ENCODE results near the gene MED12L. TPM values are rescaled to one million over a fixed set of nuclear protein-coding genes. Genes with fewer than 3 reads are reported as not detected.

The MED12L gene
- polyA plus RNA-seq, 12 donors = 5.6 to 13.4 (median 8.3) TPM; not detected in 1

DNA sequence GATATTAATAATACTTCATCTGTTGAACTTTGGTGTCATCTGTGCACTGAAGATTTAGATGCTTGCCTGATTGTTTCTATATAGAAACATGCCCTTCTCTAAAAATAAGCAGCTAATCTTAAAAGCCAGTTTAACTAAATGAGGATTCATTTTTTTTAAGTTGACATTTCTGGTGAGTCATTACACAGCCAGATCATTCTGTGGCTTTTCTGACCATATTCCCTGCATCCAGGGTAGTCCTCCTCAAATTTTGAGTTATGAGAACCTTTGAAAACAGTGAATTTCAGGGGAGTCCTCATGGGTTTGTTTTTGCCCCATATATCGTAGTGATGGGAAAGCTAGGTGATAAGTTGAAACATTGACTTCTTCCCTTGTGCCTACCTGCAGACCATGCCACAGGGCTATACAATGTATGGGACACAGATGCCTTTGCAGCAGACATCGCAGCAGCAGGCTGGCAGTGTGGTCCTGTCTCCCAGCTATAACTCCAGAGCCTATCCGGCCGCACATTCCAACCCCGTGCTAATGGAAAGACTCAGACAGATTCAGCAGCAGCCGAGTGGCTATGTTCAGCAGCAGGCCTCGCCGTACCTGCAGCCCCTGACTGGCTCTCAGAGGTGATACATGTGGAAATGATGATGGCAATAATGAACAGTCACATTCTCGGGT, 325.6 kb downstream of the MED12L start:
- DNase-seq = no peak

DNA sequence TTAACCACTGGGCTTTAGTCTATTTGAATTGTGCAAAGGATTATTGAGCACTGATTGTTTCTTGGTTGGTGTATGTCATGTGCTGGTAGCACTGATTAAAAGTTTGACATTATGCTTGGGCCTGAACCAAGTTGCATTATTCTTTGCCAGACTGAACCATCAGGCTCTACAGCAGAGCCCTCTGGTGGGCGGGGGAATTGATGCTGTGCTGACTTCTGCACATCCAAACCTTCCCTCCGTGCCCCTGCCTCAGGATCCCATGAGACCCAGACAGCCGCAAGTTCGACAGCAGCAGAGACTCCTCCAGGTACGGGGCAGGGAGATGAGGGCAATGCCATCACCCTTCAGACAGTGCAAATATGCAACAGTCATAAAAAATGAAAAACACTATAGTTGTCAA, 327.5 kb downstream of the MED12L start:
- no peak for DNase-seq

DNA sequence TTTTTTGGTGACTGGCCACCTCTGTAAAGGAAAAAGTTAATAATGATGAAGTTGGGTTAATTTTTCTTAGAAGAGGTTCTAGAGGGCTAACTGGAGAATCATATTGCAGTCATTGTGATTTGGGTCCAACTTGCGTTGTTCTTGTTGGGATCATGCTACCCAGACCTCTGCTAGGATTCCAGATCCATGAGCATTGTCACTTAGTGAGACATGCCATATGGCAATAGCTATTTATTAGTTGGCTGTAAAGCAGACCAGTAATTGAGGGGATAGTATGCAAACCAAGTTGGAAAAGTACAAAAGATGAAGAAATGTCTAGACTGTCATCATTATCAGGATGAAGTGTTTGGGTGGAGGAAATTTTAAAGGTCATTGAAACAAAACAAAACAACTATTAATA, 329.8 kb downstream of the MED12L start:
- DNase-seq = no peak

GRCh38 chr3:151419806-151420205, 334.3 kb downstream of the MED12L start:
- no peak for DNase-seq

GRCh38 chr3:151421938-151422337, 336.5 kb downstream of the MED12L start:
- DNase-seq = no peak

DNA sequence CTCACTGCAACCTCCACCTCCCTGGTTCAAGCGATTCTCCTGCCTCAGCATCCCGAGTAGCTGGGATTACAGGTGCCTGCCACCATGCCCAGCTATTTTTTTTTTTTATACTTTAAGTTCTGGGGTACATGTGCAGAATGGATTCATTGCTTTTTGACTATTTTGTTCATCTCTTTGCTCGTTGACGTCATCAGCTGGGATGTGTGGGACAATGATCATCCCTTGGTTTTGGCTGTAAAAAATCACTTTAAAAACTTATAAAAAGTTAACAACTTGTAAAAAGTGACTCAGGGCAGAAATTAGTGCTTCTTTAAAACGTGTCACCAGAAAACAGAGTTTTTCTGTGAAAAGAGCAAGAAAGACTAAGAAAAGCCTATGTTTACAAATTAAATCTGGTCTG, 337.6 kb downstream of the MED12L start:
- no peak for DNase-seq

- no peak for DNase-seq
Observed at GRCh38 chr3:151425627-151426340, 340.3 kb downstream of the MED12L start.

- no peak for DNase-seq
Observed at GRCh38 chr3:151426341-151426657, 340.8 kb downstream of the MED12L start.

DNA sequence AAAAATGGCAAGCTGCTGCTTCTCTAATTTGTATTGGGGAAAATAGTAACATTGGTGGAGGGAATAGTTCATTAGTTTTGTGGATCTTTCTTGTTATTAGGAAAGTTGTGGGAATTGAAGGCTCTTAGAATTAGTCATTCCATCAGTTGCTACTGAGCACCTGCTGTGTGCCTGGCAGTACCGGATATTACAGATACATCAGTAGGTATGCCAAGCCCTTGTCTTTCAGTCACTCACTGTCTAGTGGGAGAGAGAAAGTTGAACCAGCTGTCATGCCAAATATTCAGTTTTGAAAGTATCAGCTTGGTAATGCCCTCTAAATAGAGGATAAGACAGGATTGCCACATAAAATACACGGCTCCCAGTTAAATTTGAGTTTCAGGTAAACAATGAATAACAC, 342.9 kb downstream of the MED12L start:
- no peak for DNase-seq

- DNase-seq = no peak
Observed at GRCh38 chr3:151430821-151431484, 345.5 kb downstream of the MED12L start.

- no peak for DNase-seq
Observed at GRCh38 chr3:151431940-151432339, 346.5 kb downstream of the MED12L start.

DNA sequence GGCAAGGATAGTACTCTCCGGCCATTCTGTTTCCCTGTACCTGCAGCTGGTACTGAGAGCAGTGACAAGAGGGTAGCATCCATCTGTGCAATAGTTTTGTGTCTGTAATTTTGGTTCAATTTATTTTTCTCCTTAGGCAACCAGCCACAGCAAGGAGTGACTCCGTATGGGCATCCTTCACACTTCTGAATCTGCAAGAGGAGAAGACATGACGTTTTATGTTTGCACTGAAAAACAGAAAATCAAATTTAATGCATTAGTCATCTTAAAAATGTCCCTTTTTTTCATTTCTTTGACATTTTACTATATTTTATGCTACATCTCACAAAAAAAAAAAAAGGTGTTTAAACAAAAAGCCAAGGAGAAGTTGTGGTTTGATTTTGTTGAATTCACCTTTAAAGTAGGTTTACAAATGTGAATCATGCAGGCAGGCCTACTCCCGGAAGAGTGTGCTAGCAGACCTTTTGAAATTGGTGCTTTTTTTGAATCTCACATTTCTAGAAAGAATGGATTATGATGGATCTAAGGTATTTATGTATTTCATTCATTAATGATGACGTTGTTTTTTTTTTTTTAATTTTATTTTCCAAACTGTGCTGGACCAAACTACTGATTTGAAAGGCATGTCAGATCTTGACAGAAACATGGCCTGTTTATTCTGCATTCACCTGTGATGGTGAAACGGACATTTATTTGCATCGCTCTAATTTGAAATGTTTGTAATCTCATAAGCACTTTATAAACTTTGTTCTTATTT, 347.3 kb downstream of the MED12L start:
- no peak for DNase-seq

- DNase-seq = no peak
Observed at GRCh38 chr3:151434151-151434890, 348.9 kb downstream of the MED12L start.

DNA sequence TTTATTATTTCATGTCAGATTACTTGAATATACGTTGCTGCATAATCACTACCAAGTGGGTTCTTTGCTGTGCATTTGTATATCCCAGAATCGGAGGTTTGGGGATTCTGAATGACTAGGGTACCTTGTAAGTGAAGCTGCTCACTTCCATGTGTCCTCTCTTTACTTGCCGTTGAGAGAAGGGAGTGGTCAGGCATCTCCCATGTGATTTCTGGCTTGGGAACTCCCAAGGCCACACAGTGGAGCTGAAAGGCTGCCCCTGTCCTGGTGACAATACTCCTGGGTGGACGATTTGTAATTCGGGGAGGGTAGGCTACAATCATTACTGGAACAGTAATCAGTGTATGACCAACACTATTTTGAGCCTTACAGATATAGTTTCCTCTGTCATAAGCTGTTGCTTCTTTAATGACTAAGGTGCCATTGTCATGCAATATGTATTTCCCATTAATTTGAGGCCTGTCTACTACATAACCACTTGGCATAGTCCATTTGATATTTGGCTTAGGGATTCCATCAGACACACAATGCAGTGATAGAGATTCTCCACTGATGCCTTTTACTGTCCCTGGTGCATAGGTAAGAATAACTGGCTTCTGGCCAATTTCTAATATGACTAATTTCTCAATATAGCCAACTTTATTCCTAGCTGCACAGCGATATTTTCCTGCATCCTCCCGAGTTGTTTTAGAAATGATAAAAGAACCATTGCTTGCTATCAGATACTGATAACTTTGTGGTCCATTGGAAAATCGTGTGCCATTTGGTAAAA, 351.4 kb downstream of the MED12L start:
- DNase-seq = no peak

DNA sequence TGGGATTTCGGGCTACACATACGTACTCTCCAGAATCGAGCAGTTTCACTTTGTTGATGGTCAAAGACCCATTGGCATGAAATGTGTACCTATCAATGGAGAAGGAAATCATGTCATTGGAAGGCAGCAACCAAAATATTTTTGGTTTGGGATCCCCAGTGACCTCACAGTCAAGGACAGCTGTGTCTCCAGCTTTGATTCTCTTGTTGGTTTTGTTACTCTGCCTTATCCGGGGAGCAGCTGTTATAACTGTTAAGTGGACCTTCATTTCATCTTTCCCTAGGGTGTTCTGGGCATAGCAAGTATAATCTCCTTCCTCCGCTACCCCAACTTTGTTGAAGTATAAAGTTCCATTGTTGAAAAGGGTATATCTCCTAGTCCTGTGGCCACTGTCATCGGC, 352.4 kb downstream of the MED12L start:
- no peak for DNase-seq

GRCh38 chr3:151439652-151440125, 354.2 kb downstream of the MED12L start:
- DNase-seq = peak; percentile 76

DNA sequence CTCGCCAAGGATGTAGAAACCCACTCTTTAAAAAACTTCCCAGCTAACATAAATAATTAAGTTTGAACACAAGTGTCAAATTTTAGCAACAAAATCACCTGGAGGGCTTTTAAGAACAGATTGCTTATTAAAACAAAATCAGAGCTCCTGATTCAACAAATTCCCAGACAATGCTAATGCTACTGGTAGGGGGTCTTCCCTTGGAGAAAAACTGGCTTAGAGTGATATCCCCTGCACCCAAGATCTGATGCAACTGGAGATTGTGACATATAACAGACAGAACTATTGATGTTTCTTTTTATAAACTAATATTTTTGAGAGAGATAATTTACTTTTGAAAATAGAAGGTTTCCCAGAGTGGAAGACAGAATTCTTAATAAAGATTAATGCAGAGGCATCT, 355.5 kb downstream of the MED12L start:
- DNase-seq = no peak

DNA sequence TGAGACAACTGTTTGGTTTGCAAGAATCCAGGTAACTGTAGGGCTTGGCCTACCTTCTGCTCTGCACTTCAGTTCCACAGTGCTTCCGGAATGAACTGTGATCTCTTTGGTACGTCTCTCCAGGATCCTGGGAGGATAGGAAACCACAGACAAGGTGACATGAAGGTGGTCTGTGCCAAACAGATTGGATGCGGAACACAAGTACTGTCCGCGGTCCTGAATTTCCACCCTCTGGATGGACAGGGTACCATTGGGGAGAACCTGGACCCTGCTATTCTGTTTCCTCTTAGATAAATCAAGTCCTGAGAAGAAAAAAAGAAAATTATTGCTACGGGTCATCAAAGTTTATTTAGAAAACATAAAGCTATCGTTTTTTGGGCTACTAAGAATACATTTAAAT, 358.1 kb downstream of the MED12L start:
- DNase-seq = no peak

GRCh38 chr3:151445273-151446001, 360.0 kb downstream of the MED12L start:
- no peak for DNase-seq

GRCh38 chr3:151446002-151446340, 360.5 kb downstream of the MED12L start:
- no peak for DNase-seq

Data from muscle of arm (tissue), 12 donors.